ENCODE measurements around the gene OR6B1. TPM values are rescaled to one million over a fixed set of nuclear protein-coding genes. Genes with fewer than 3 reads are reported as not detected.
"Not testable (repeated sequence)": the region's sequence is repeated elsewhere in the genome, so short reads cannot be mapped to it uniquely, and the experiment has no call there.

Gene OR6B1
- total and polyA plus RNA-seq, 2 experiments from 2014 or later = not detected

GRCh38 chr7:144009361-144009760, 9.2 kb downstream of the OR6B1 start:
- no peaks in the 10 kb centered on the region for H3K27me3 Mint-ChIP-seq (ENCODE audit: insufficient read depth, low read depth, poor library complexity)
- H3K4me3 Mint-ChIP-seq = no peak overlapping the region

DNA sequence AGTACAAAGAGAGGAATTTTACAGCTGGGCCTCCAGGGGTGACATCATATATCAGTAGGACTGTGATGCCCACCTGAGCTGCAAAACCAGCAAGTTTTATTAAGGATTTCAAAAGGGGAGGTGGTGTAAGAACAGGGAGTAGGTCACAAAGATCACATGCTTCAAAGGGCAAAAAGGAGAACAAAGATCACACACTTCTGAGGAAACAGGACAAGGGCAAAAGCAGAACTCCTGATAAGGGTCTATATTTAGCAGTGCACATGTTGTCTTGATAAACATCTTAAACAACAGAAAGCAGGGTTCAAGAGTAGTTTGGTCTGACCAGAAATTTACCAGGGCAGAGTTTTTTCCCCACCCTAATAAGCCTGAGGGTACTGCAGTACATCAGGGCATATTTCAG, 9.9 kb downstream of the OR6B1 start:
- not testable (repeated sequence) for H3F3A ChIP-seq (replicated peaks; ENCODE audit: low read depth); H4K20me1 ChIP-seq (replicated peaks; ENCODE audit: insufficient read depth); H3K4me2 ChIP-seq; H3K36me3 ChIP-seq (ENCODE audit: insufficient read depth); H3K27me3 Mint-ChIP-seq (ENCODE audit: insufficient read depth, low read depth, poor library complexity); H3K79me2 ChIP-seq (replicated peaks; ENCODE audit: insufficient read depth); H3K4me3 Mint-ChIP-seq; H3K4me3 ChIP-seq; H3K4me1 Mint-ChIP-seq; H3K27me3 ChIP-seq (ENCODE audit: insufficient read depth); ATAC-seq; H2AFZ ChIP-seq; H3K9me2 ChIP-seq (ENCODE audit: insufficient read depth); H3K27ac ChIP-seq (ENCODE audit: low read depth); H3K4me1 ChIP-seq (ENCODE audit: insufficient read depth); DNase-seq (ENCODE audit: low spot score); H3K27ac Mint-ChIP-seq
- Mint-ChIP-seq H3K9me3 (peaks cover 38% of the 10 kb centered on the region), H3K36me3 (ENCODE audit: low read depth) (peaks cover 20% of the 10 kb centered on the region; the same call in 2 of the 3 replicates)

More at GRCh38 chr7:144009361-144009760, 9.2 kb downstream of the OR6B1 start:
- DNase-seq (ENCODE audit: low spot score) (no peak), ATAC-seq (no peak)
- Mint-ChIP-seq H3K27ac (no peak overlapping the region), H3K36me3 (ENCODE audit: low read depth) (peaks cover 20% of the 10 kb centered on the region; the same call in 2 of the 3 replicates), H3K9me3 (peaks cover 37% of the 10 kb centered on the region), H3K4me1 (no peaks in the 10 kb centered on the region)
- H3F3A ChIP-seq (replicated peaks; ENCODE audit: low read depth) = no peaks in the 10 kb centered on the region
- H3K4me1 ChIP-seq (ENCODE audit: insufficient read depth) = no peaks in the 10 kb centered on the region
- no peak overlapping the region for H3K4me2 ChIP-seq
- no peaks in the 10 kb centered on the region for H3K79me2 ChIP-seq (replicated peaks; ENCODE audit: insufficient read depth)
- H3K4me3 ChIP-seq = no peak overlapping the region
- no peaks in the 10 kb centered on the region for H3K27me3 ChIP-seq (ENCODE audit: insufficient read depth)
- H2AFZ ChIP-seq = no peak overlapping the region
- peaks cover 4% of the 10 kb centered on the region for H3K36me3 ChIP-seq (ENCODE audit: insufficient read depth)
- H3K9me2 ChIP-seq (ENCODE audit: insufficient read depth) = no peaks in the 10 kb centered on the region
- TF ChIP-seq, protein P1, sequence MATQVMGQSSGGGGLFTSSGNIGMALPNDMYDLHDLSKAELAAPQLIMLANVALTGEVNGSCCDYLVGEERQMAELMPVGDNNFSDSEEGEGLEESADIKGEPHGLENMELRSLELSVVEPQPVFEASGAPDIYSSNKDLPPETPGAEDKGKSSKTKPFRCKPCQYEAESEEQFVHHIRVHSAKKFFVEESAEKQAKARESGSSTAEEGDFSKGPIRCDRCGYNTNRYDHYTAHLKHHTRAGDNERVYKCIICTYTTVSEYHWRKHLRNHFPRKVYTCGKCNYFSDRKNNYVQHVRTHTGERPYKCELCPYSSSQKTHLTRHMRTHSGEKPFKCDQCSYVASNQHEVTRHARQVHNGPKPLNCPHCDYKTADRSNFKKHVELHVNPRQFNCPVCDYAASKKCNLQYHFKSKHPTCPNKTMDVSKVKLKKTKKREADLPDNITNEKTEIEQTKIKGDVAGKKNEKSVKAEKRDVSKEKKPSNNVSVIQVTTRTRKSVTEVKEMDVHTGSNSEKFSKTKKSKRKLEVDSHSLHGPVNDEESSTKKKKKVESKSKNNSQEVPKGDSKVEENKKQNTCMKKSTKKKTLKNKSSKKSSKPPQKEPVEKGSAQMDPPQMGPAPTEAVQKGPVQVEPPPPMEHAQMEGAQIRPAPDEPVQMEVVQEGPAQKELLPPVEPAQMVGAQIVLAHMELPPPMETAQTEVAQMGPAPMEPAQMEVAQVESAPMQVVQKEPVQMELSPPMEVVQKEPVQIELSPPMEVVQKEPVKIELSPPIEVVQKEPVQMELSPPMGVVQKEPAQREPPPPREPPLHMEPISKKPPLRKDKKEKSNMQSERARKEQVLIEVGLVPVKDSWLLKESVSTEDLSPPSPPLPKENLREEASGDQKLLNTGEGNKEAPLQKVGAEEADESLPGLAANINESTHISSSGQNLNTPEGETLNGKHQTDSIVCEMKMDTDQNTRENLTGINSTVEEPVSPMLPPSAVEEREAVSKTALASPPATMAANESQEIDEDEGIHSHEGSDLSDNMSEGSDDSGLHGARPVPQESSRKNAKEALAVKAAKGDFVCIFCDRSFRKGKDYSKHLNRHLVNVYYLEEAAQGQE (IDR thresholded peaks at IDR 0.05; ENCODE audit: unreplicated experiment) = no peak
- TF ChIP-seq NANOG (IDR thresholded peaks at IDR 0.05; ENCODE audit: borderline replicate concordance) = no peak
- TF ChIP-seq POLR2AphosphoS5 (IDR thresholded peaks at IDR 0.05; ENCODE audit: low read depth) = no peak
- no peak for TF ChIP-seq EZH2 (IDR thresholded peaks at IDR 0.05; ENCODE audit: low read depth, unreplicated experiment)
- TF ChIP-seq STAT1 (IDR thresholded peaks at IDR 0.05; ENCODE audit: unreplicated experiment) = no peak
- no peak for TF ChIP-seq ZNF114 (CRISPR knock-in tag; IDR thresholded peaks at IDR 0.05)
- no peak for TF ChIP-seq JUNB (IDR thresholded peaks at IDR 0.05; ENCODE audit: unreplicated experiment)
- no peak for TF ChIP-seq CTCF (conservative IDR thresholded peaks at IDR 0.05; ENCODE audit: low read depth in 2 of 2)
- no peak for TF ChIP-seq ZNF331 (CRISPR knock-in tag; IDR thresholded peaks at IDR 0.05; ENCODE audit: low read depth)
- TF ChIP-seq EZH2phosphoT487 (IDR thresholded peaks at IDR 0.05; ENCODE audit: unreplicated experiment) = no peak
- no peak for TF ChIP-seq CREB1 (CRISPR knock-in tag; IDR thresholded peaks at IDR 0.05; ENCODE audit: low read depth)
- no peak overlapping the region for H3K27ac ChIP-seq (ENCODE audit: low read depth)
- no peaks in the 10 kb centered on the region for H4K20me1 ChIP-seq (replicated peaks; ENCODE audit: insufficient read depth)

DNA sequence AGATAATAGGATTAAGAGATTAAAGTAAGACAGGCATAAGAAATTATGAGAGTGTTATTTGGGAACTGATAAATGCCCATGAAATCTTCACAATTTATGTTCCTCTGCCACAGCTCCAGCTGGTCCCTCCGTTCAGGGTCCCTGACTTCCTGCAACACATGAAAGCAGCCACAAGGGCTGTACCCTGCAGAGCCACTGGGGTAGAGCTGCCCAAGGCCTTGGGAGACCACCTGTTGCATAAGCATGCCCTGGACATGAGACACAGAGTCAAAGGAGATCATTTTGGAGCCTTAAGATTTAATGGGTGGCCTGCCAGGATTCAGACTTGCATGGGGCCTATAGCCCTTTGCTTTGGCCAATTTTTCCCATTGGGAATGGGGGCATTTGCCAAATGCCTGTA, 10.7 kb downstream of the OR6B1 start:
- H3K27me3 ChIP-seq (ENCODE audit: insufficient read depth); DNase-seq (ENCODE audit: low spot score); H3K4me3 Mint-ChIP-seq; H3K27ac Mint-ChIP-seq; H3K79me2 ChIP-seq (replicated peaks; ENCODE audit: insufficient read depth); H3K4me1 Mint-ChIP-seq; H3K4me1 ChIP-seq (ENCODE audit: insufficient read depth); ATAC-seq; H3K9me2 ChIP-seq (ENCODE audit: insufficient read depth); H3F3A ChIP-seq (replicated peaks; ENCODE audit: low read depth); H3K27ac ChIP-seq (ENCODE audit: low read depth); H3K27me3 Mint-ChIP-seq (ENCODE audit: insufficient read depth, low read depth, poor library complexity); H3K36me3 ChIP-seq (ENCODE audit: insufficient read depth); H4K20me1 ChIP-seq (replicated peaks; ENCODE audit: insufficient read depth); H3K4me2 ChIP-seq; H2AFZ ChIP-seq; H3K4me3 ChIP-seq: not testable (repeated sequence)
- Mint-ChIP-seq H3K9me3 (peaks cover 40% of the 10 kb centered on the region), H3K36me3 (ENCODE audit: low read depth) (peaks cover 20% of the 10 kb centered on the region; the same call in 2 of the 3 replicates)
